NCI-H128 (cell line): ENCODE results near the gene C21orf91.

Experiments used
- DNase-seq: peaks from one replicate; lab custom pipeline; 2025; ENCODE audit not compliant: unreplicated experiment; lab: John Stamatoyannopoulos, UW

C21orf91 gene

GRCh38 chr21:17798796-17799195, 20.4 kb downstream of the C21orf91 start:
- no peak for DNase-seq

GRCh38 chr21:17797967-17798366, 21.2 kb downstream of the C21orf91 start:
- no peak for DNase-seq

- no peak for DNase-seq
Observed at GRCh38 chr21:17796503-17796902, 22.7 kb downstream of the C21orf91 start.

- DNase-seq, result no peak
Observed at GRCh38 chr21:17796037-17796403, 23.1 kb downstream of the C21orf91 start.

GRCh38 chr21:17795146-17796036, 23.8 kb downstream of the C21orf91 start:
- DNase-seq, result no peak

- no peak for DNase-seq
Observed at GRCh38 chr21:17794518-17795145, 24.5 kb downstream of the C21orf91 start.

GRCh38 chr21:17793246-17794123, 25.7 kb downstream of the C21orf91 start:
- DNase-seq, result no peak

GRCh38 chr21:17789656-17790055, 29.5 kb downstream of the C21orf91 start:
- DNase-seq, result no peak

- DNase-seq, result no peak
Observed at GRCh38 chr21:17789069-17789468, 30.1 kb downstream of the C21orf91 start.

GRCh38 chr21:17786851-17787181, 32.3 kb downstream of the C21orf91 start:
- no peak for DNase-seq

- DNase-seq, result no peak
Observed at GRCh38 chr21:17786071-17786850, 32.9 kb downstream of the C21orf91 start.

- DNase-seq, result no peak
Observed at GRCh38 chr21:17785403-17785788, 33.8 kb downstream of the C21orf91 start.

GRCh38 chr21:17784604-17785402, 34.4 kb downstream of the C21orf91 start:
- no peak for DNase-seq

GRCh38 chr21:17784180-17784598, 35.0 kb downstream of the C21orf91 start:
- no peak for DNase-seq

- DNase-seq, result no peak
Observed at GRCh38 chr21:17783481-17784179, 35.5 kb downstream of the C21orf91 start.

GRCh38 chr21:17783003-17783402, 36.2 kb downstream of the C21orf91 start:
- no peak for DNase-seq

GRCh38 chr21:17782051-17782450, 37.1 kb downstream of the C21orf91 start:
- DNase-seq, result no peak

GRCh38 chr21:17781524-17781923, 37.6 kb downstream of the C21orf91 start:
- DNase-seq, result no peak

- no peak for DNase-seq
Observed at GRCh38 chr21:17780539-17780938, 38.6 kb downstream of the C21orf91 start.
